A549 (cell line): ENCODE data around the gene NR1H2. TPM values are rescaled to one million over a fixed set of nuclear protein-coding genes. Genes with fewer than 3 reads are reported as not detected.

Experiments used
- ATAC-seq, 2 experiments: fragments of 200-7000 bp in 1 of 2; fragments of >200 bp in 1 of 2; cut with Nextera tagmentation in 1 of 2; cut with Tn5 transposase in 1 of 2; 3 replicates each; pipeline versions ENCODE4 v1.8.0 to v1.9.1; 2018 to 2020; ENCODE audit warnings: mild to moderate bottlenecking in 1 of 2, moderate library complexity in 1 of 2
- CTCF ChIA-PET: fragments of 300-600 bp; sonication (Branson Sonifier 250); formaldehyde crosslinking; extraction: SDS; loops from one replicate; lab custom pipeline; 2021; ENCODE audit warnings: antibody characterized with exemption, inconsistent platforms; lab: Yijun Ruan, JAX
- POLR2A ChIA-PET: fragments of 350-600 bp; formaldehyde crosslinking; extraction: SDS; loops from one replicate; lab custom pipeline; 2021; ENCODE audit warnings: antibody characterized with exemption, inconsistent platforms; lab: Yijun Ruan, JAX
- DNase-seq, 2 experiments: peaks; one replicate each; pipeline versions ENCODE4 v3.0.0 to v3.0.0-alpha.2; 2011 to 2016; ENCODE audit warnings: low read depth in 1 of 2, low spot score in 1 of 2
- FAIRE-seq: peaks from 2 replicates; lab custom pipeline; 2011; peaks lifted over from hg19 to GRCh38; lab: Jason Lieb, UNC
- H3K27ac ChIP-seq, 2 experiments: fragments of >200 bp; sonication (Bioruptor Twin); formaldehyde crosslinking; 3 replicates each; pipeline ENCODE4 v1.5.1; 2016 to 2017
- H3K4me1 ChIP-seq: fragments of >200 bp; sonication (Bioruptor Twin); formaldehyde crosslinking; 3 replicates; pipeline ENCODE4 v1.6.1; 2016
- H3K4me2 ChIP-seq: fragments of >200 bp; sonication (Bioruptor Twin); formaldehyde crosslinking; 3 replicates; pipeline ENCODE4 v1.6.1; 2016
- H3K4me3 ChIP-seq: fragments of >200 bp; sonication (Bioruptor Twin); formaldehyde crosslinking; 3 replicates; pipeline ENCODE4 v1.5.1; 2016
- H3K9me3 ChIP-seq: fragments of >200 bp; sonication (Bioruptor Twin); formaldehyde crosslinking; 3 replicates; pipeline ENCODE4 v1.6.1; 2016
- BCL3 ChIP-seq: fragments of >200 bp; sonication (Bioruptor Twin); formaldehyde crosslinking; IDR thresholded peaks from 3 replicates; pipeline ENCODE4 v1.6.1; 2016
- CBX2 ChIP-seq: fragments of 200-600 bp; sonication (generic); IDR thresholded peaks from 2 replicates; pipeline ENCODE4 v1.6.1; 2016; ENCODE audit warnings: low read depth, mild to moderate bottlenecking, borderline replicate concordance
- CBX8 ChIP-seq: fragments of 200-600 bp; sonication (generic); IDR thresholded peaks from 2 replicates; pipeline ENCODE4 v1.6.1; 2016
- CTCF ChIP-seq: fragments of >200 bp; sonication (Bioruptor Twin); formaldehyde crosslinking; IDR thresholded peaks from 3 replicates; pipeline ENCODE4 v1.5.1; 2016
- EHF ChIP-seq: fragments of 250-450 bp; sonication (Bioruptor Pico); IDR thresholded peaks from 2 replicates; pipeline ENCODE4 v1.5.0; 2020; ENCODE audit warnings: mild to moderate bottlenecking
- GATA3 ChIP-seq: IDR thresholded peaks from 2 replicates; pipeline ENCODE4 v1.6.1; 2012; ENCODE audit warnings: borderline replicate concordance
- HOXA7 ChIP-seq: fragments of 250-450 bp; sonication (Bioruptor Pico); IDR thresholded peaks from 2 replicates; pipeline ENCODE4 v1.5.0; 2020; ENCODE audit warnings: mild to moderate bottlenecking, moderate library complexity
- HOXB5 ChIP-seq: fragments of 250-450 bp; sonication (Bioruptor Pico); IDR thresholded peaks from 2 replicates; pipeline ENCODE4 v1.5.0; 2020; ENCODE audit warnings: mild to moderate bottlenecking, moderate library complexity
- JUN ChIP-seq, 2 experiments: fragments of >200 bp; sonication (Bioruptor Twin); formaldehyde crosslinking; IDR thresholded peaks; 2 replicates in 1 of 2; 3 replicates in 1 of 2; pipeline ENCODE4 v1.6.1; 2016 to 2017
- KDM5A ChIP-seq: fragments of 200-600 bp; sonication (generic); IDR thresholded peaks from 2 replicates; pipeline ENCODE4 v1.6.1; 2016; ENCODE audit warnings: antibody characterized with exemption, mild to moderate bottlenecking
- MAFK ChIP-seq: fragments of 450-650 bp; IDR thresholded peaks from 2 replicates; pipeline ENCODE4 v1.6.1; 2014; ENCODE audit not compliant: partially characterized antibody
- MAX ChIP-seq: IDR thresholded peaks from 2 replicates; pipeline ENCODE4 v1.6.1; 2012
- MAZ ChIP-seq: fragments of 150-350 bp; IDR thresholded peaks from 2 replicates; pipeline ENCODE4 v1.6.1; 2014; ENCODE audit warnings: antibody characterized with exemption, low read depth, low read length, borderline replicate concordance
- MYC ChIP-seq: IDR thresholded peaks from 2 replicates; pipeline ENCODE4 v1.6.1; 2012; ENCODE audit warnings: mild to moderate bottlenecking, inconsistent platforms, low read length, improper control_type of control experiment, borderline replicate concordance
- NFE2L2 ChIP-seq: fragments of 150-350 bp; conservative IDR thresholded peaks from 2 replicates; pipeline ENCODE4 v1.6.1; 2014; ENCODE audit warnings: low read length
- RAD21 ChIP-seq, 2 experiments: fragments of >200 bp in 1 of 2; sonication (Bioruptor Twin) in 1 of 2; formaldehyde crosslinking in 1 of 2; IDR thresholded peaks in 1 of 2; conservative IDR thresholded peaks in 1 of 2; 2 replicates in 1 of 2; 3 replicates in 1 of 2; pipeline ENCODE4 v1.6.1; 2012 to 2018; ENCODE audit warnings: inconsistent platforms in 1 of 2
- RARB ChIP-seq: fragments of 250-450 bp; sonication (Bioruptor Pico); IDR thresholded peaks from 2 replicates; pipeline ENCODE4 v1.8.0; 2021; ENCODE audit warnings: mild to moderate bottlenecking, moderate library complexity
- RNF2 ChIP-seq: fragments of 200-600 bp; sonication (generic); IDR thresholded peaks from 2 replicates; pipeline ENCODE4 v1.6.1; 2016; ENCODE audit warnings: low read depth, mild to moderate bottlenecking, antibody characterized with exemption, moderate library complexity, borderline replicate concordance
- SMC3 ChIP-seq: fragments of >200 bp; sonication (Bioruptor Twin); formaldehyde crosslinking; IDR thresholded peaks from 3 replicates; pipeline ENCODE4 v1.6.1; 2018; ENCODE audit warnings: inconsistent platforms
- SREBF2 ChIP-seq: fragments of 450-650 bp; IDR thresholded peaks from 2 replicates; pipeline ENCODE4 v1.6.1; 2014; ENCODE audit warnings: mild to moderate bottlenecking, moderate library complexity
- TP53 ChIP-seq: fragments of 250-450 bp; sonication (Bioruptor Pico); IDR thresholded peaks from 2 replicates; pipeline ENCODE4 v1.5.0; 2021; ENCODE audit warnings: mild to moderate bottlenecking, moderate library complexity
- ZC3H11A ChIP-seq: fragments of 450-650 bp; IDR thresholded peaks from 2 replicates; pipeline ENCODE4 v1.6.1; 2014; ENCODE audit warnings: antibody characterized with exemption, mild to moderate bottlenecking
- ZSCAN20 ChIP-seq: fragments of 250-450 bp; sonication (Bioruptor Pico); IDR thresholded peaks from 2 replicates; pipeline ENCODE4 v1.8.0; 2022; ENCODE audit warnings: mild to moderate bottlenecking, moderate library complexity
- WGBS: methylation state at CpG from one replicate; pipeline ENCODE4 v1.1.6; 2017; ENCODE audit errors: missing lambda C conversion rate; 5-methylcytosine and 5-hydroxymethylcytosine counted together
- polyA plus RNA-seq, 4 experiments: library from polyadenylated mRNA; depleted of rRNA in 3 of 4; stranded (reverse); fragments of >200 nt; fragmentation: RNase III in 1 of 4; extraction: RNeasy Plus Mini Kit Qiagen cat#74134 plus additional on column Dnase treatment in 1 of 4; gene quantifications; 2 replicates in 3 of 4; 3 replicates in 1 of 4; pipeline ENCODE4 v1.2.3, GENCODE V29; 2011 to 2017
- TF ChIP-seq, protein P1 (sequence below): fragments of 150-350 bp; IDR thresholded peaks from 2 replicates; pipeline ENCODE4 v1.6.1; 2014; ENCODE audit warnings: low read depth, mild to moderate bottlenecking, low read length
- TF ChIP-seq, protein P2 (sequence below): fragments of >200 bp; sonication (Bioruptor Twin); formaldehyde crosslinking; IDR thresholded peaks from 2 replicates; pipeline ENCODE4 v1.6.1; 2016
- TF ChIP-seq, protein P3 (sequence below): fragments of 250-450 bp; sonication (Bioruptor Pico); IDR thresholded peaks from 2 replicates; pipeline ENCODE4 v1.5.0; 2020; ENCODE audit warnings: low read depth, mild to moderate bottlenecking, moderate library complexity
- TF ChIP-seq, protein P4 (sequence below): fragments of 250-450 bp; sonication (Bioruptor Pico); IDR thresholded peaks from 2 replicates; pipeline ENCODE4 v1.5.0; 2021; ENCODE audit warnings: mild to moderate bottlenecking, moderate library complexity, borderline replicate concordance

The NR1H2 gene
- polyA plus RNA-seq, 2 of the 4 experiments (the other 2 are of a cell fraction), result 39.3 to 67.0 TPM

GRCh38 chr19:50327461-50328223 lies 48.6 kb upstream of the NR1H2 start (continued):
- TF ChIP-seq, protein P1, sequence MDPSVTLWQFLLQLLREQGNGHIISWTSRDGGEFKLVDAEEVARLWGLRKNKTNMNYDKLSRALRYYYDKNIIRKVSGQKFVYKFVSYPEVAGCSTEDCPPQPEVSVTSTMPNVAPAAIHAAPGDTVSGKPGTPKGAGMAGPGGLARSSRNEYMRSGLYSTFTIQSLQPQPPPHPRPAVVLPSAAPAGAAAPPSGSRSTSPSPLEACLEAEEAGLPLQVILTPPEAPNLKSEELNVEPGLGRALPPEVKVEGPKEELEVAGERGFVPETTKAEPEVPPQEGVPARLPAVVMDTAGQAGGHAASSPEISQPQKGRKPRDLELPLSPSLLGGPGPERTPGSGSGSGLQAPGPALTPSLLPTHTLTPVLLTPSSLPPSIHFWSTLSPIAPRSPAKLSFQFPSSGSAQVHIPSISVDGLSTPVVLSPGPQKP, result no peak
- TF ChIP-seq, all 56 proteins: peak for 0

DNA sequence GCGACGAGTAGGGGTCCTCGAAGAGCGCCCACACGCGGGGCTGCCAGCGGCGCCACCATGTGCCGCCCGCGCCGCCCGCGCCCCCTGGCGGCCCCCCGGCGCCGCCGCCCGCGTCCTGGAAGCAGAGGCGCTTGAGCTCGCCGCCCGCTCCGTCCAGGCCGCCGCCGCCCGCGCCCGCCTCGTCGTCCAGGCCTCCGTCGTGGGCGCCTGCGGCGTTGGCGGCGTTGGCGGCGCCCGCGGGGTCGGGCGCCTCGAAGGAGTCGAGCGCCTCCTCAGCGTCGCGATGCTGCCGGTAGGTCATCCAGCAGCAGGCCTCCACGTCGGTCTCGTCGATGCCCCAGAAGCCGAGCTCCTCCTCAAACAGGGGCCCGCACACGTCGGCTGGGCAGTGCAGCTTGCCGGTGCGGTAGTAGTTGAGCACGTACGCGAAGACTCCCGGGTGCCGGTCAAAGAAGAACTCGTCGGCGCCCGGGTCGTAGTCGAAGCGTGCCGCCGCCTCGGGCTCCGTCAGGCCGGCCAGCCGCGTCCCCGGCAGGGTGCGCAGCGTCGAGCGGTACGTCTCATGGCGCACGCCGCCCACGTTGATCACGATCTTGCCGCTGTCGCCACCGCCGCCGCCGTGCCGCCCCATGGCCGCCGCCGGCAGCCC lies 47.9 kb upstream of the NR1H2 start:
- WGBS, result 5% methylated on average over 25 of the region's 104 CpGs
- H3K27ac ChIP-seq, result peak overlapping the region; percentile 37 to 75; a peak in 5 of 6 replicates
- TF ChIP-seq RNF2 (0 out of 2 replicates have a peak, but pooled peaks have one; percentile 34), KDM5A (no peak), ZSCAN20 (CRISPR knock-in tag) (no peak), EHF (CRISPR knock-in tag) (no peak), CTCF (peak; percentile 81), RARB (CRISPR knock-in tag) (no peak), MAFK (no peak), HOXA7 (CRISPR knock-in tag) (no peak), JUN (IDR thresholded peaks at IDR 0.05) (peak in 1 of 2 experiments; percentile 31; a peak in 1 of 5 replicates), MAX (peak; percentile 75), TP53 (CRISPR knock-in tag) (no peak), CBX8 (no peak), MYC (no peak), NFE2L2 (no peak), CBX2 (no peak), RAD21 (conservative IDR thresholded peaks at IDR 0.05 in 1 of 2, IDR thresholded peaks at IDR 0.05 in 1 of 2) (peak in 1 of 2 experiments; percentile 57; a peak in 2 of 5 replicates), HOXB5 (CRISPR knock-in tag) (no peak), MAZ (no peak), SREBF2 (no peak), SMC3 (peak; percentile 80), BCL3 (no peak), GATA3 (no peak), ZC3H11A (no peak)
- TF ChIP-seq, protein P2, sequence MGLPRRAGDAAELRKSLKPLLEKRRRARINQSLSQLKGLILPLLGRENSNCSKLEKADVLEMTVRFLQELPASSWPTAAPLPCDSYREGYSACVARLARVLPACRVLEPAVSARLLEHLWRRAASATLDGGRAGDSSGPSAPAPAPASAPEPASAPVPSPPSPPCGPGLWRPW, result no peak
- TF ChIP-seq, protein P3, sequence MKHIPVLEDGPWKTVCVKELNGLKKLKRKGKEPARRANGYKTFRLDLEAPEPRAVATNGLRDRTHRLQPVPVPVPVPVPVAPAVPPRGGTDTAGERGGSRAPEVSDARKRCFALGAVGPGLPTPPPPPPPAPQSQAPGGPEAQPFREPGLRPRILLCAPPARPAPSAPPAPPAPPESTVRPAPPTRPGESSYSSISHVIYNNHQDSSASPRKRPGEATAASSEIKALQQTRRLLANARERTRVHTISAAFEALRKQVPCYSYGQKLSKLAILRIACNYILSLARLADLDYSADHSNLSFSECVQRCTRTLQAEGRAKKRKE (CRISPR knock-in tag), result no peak
- TF ChIP-seq, protein P4, sequence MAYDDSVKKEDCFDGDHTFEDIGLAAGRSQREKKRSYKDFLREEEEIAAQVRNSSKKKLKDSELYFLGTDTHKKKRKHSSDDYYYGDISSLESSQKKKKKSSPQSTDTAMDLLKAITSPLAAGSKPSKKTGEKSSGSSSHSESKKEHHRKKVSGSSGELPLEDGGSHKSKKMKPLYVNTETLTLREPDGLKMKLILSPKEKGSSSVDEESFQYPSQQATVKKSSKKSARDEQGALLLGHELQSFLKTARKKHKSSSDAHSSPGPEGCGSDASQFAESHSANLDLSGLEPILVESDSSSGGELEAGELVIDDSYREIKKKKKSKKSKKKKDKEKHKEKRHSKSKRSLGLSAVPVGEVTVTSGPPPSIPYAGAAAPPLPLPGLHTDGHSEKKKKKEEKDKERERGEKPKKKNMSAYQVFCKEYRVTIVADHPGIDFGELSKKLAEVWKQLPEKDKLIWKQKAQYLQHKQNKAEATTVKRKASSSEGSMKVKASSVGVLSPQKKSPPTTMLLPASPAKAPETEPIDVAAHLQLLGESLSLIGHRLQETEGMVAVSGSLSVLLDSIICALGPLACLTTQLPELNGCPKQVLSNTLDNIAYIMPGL (CRISPR knock-in tag), result no peak
- peak in 1 of 2 experiments; percentile 3; a peak in 1 of 6 replicates for ATAC-seq
- ChIA-PET POLR2A (interaction anchor here (0.6 to 1.9 kb wide), 10 partner anchors 13 to 1072 kb away, joined by 3 to 23 read pairs (median 6); partner anchors contain the start of genes ATF5, NUP62 and POLD1), CTCF (interaction anchor here (0.6 to 3.0 kb wide), 43 partner anchors 9 to 394 kb away, joined by 3 to 76 read pairs (median 4); no protein-coding TSS in a partner anchor)
- FAIRE-seq, result no peak
- H3K9me3 ChIP-seq, result no peaks in the 10 kb centered on the region
- H3K4me2 ChIP-seq, result peak overlapping the region; percentile 92
- H3K4me1 ChIP-seq, result peaks cover 41% of the 10 kb centered on the region
- H3K4me3 ChIP-seq, result peak overlapping the region; percentile 46
- peak in 1 of 2 experiments; percentile 57 for DNase-seq
